ENCODE results near the gene GSTM5.
"Not testable (repeated sequence)": the region's sequence is repeated elsewhere in the genome, so short reads cannot be mapped to it uniquely, and the experiment has no call there.

GSTM5 gene

DNA sequence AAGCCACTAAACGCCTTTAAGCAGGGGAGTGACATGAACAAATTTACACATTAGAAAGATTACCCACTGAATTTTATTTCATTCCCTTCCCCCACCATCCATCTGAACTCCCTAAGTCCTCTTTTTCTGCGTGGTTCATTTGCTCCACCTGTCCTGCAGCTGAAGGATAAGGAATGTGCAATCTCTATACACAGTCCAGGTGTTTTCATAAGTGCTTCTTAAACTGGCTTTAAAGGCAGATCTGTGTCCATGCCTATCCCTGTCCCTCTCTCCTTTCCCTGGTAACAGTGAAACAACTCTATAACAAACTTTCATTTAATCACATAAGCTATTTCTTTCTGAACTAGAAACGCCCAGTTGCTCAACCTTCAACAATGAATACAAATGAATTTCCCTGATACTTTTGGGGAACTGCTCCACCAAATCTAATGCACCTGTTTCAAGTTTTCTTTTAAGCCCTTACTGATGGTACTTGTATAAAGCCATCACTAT, 20.4 kb downstream of the GSTM5 start:
- DNase-seq: no peak

DNA sequence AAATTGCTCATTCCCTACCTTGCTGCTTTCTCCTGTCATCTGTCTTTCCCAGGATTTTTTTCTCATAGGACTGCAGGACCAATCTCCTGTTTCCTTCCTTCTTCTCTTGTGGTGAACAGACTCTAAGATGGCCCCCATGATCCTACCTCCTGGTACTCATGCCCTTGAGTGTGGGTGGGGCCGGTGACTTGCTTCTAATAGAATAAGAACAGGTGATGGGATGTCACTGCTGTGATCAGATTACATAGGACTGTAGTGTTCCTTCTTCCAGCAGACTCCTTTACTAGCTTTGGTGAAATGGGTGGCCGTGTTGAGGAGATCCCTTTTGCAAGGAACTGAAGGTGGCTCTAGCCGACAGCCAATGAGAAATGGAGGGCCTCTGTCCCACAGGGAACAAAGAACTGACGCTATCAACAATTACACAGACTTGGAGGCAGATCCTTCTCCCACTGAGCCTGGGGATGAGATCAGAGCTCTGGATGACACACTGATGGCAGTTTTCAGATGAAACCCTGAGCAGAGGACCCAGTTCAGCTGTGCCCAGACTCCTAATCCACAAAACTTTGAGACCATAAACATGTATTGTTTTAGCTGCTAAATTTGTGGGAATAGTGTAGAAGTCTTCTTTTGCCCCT, 21.3 kb downstream of the GSTM5 start:
- DNase-seq: no peak

DNA sequence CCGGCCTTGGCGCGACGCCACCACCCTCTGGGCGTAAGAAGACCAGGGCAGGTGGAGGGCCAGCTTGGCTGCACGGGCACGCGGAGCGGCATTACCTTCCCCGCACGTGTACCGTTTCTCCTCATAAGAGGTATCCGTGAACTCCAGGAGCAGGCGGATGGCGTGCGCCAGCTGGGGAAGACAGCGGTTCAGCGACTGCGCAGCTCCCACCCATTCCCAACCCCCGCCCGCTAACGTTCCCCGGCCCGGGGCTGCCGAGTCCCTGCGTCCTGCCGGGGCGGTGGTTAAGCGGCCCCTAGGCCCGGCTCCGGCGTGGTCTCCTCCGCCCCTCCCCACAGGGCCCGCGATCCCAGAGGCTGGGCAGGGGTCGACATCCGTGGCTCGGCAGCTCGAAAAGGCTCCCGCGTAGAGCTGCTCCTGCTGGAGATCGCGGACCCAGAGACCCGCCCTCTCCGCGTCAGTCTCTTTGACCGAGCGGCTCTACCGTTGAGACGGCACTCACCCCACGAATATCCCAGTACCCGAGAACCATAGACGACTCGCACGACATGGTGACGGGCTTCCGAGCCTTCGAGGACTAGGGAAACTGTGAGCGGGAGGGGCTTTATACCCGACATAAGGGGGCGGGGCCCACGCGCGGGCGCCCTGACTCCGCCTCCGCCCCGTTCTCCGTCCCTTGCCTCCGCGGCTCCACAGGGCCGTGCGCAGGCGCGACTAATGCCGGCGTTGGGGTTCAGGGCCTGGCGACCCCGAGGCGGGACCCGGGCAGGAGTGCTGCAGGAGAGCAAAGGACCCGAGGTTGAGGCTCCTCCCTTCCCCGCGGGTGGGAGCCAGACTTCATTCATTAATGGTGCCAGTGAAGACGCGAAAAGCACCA, 27.9 kb downstream of the GSTM5 start:
- DNase-seq: peak; percentile 90

- DNase-seq: no peak
These were observed 28.7 kb downstream of the GSTM5 start, which contains the start of gene GSTM3 for GRCh38 chr1:109740615-109741373. Gene GSTM3 (minus strand): TSS chr1:109741038. CDS start chr1:109740287, 751 bp downstream.

DNA sequence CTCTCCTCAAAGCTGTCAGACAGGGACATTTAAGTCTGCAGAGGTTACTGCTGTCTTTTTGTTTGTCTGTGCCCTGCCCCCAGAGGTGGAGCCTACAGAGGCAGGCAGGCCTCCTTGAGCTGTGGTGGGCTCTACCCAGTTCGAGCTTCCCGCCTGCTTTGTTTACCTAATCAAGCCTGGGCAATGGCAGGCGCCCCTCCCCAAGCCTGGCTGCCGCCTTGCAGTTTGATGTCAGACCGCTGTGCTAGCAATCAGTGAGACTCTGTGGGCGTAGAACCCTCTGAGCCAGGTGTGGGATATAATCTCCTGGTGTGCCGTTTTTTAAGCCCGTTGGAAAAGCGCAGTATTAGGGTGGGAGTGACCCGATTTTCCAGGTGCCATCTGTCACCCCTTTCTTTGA, 36.3 kb downstream of the GSTM5 start:
- DNase-seq: not testable (repeated sequence)

DNA sequence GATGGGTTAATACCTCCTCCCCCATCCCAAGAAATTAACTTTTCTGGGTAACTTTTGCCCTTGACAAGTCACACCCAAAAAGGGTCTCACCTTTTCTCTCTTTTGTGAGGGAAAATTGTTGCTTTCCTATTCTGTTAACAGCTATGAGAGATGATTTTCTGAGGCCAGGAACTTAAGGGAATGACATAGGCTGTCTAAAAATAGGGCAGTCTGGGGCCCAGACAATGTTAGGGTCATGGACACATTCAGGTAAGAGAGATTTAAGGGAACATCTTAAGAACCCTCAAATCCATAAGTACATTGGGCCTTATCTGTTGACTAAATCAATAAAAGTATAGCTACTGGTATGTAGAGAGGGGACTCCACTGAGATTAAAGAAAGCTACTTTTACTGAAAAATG, 37.2 kb downstream of the GSTM5 start:
- DNase-seq: no peak

DNA sequence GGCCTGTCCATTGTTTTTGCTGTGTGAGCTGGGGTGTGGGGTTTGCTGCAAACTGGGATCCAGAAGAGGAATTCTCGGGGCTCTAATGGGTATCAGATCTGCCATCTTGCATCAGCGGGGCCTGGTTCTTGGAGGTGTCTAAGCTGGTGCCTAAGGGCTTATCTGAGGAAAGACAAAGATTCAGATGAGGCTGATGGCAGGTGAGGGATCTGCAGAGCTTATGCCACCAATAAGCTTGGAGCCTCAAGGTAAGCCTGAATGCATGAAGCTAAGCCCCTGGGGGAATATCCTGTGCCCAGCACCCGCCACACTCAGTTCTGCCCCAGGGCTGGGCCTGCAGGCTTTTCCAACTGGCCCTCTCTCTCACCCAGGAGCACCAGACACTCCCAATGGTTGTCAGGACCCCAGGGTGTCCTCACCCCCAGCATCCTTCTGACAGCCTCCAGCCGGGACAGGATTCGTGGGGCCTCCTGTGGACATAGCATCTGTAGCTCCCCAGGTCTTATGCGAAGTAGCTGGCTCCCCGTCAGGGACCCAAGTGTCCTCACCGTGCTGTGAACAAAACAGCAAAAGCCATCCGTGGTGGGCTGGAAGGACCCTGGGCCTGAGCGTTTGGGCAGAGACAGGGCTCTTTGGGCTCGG, 38.3 kb downstream of the GSTM5 start:
- DNase-seq: no peak

DNA sequence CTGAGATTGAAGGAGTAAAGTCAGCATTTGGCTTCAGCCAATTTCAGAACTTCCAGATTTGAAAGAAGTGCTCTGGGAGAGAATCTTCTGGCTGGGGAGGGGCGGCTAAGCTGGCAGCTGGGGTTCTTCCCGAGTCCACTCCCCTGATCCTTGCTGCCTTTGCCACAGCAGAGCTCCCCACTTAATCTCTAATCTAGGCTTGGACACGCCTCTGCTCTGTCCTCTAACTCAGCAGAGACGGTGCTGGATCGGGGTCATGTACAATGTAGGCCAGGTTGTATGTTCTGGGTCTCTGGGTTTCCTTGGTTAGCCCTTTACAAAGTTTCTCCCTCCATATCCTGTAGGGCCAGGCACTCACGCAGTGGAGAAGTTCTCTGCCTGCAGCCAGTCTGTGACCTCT, 38.9 kb downstream of the GSTM5 start:
- no peak for DNase-seq

- no peak for DNase-seq
These were observed 39.6 kb downstream of the GSTM5 start for GRCh38 chr1:109751531-109752260.

DNA sequence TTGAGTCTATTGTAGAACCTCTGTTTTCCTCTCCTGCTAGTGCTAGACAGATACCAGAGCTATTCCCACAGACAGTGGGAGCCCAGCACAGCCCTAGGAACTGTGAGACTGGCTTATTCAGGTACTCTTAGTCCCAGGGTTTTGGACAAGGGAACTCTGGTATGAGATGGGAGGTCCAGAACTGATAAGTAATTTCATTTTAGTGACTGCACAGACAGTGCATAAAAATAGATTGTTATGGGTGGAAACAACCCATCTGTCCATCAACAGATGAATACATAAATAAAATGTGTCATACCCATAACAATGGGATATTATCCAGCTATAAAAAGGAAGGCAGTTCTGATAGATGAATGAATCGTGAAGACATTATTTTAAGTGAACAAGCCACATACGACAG, 42.7 kb downstream of the GSTM5 start:
- no peak for DNase-seq

DNA sequence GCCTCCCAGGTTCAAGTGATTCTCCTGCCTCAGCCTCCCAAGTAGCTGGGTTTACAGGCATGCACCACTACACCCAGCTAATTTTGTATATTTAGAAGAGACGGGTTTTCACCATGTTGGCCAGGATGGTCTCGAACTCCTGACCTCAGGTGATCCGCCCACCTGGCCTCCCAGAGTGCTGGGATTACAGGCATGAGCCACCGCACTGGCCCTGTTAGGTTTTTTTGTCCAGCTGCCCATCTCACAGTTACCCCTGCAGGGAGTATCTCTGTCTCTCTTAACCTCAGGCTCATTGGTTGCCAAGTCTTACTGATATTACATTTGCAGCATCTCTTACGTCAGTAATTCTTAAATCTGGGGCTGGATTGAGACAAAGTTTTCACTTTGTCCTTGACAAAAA, 44.3 kb downstream of the GSTM5 start:
- DNase-seq: not testable (repeated sequence)

- no peak for DNase-seq
These were observed 44.9 kb downstream of the GSTM5 start for GRCh38 chr1:109756848-109757521.

GRCh38 chr1:109757936-109758786, 46.1 kb downstream of the GSTM5 start:
- DNase-seq: no peak

DNA sequence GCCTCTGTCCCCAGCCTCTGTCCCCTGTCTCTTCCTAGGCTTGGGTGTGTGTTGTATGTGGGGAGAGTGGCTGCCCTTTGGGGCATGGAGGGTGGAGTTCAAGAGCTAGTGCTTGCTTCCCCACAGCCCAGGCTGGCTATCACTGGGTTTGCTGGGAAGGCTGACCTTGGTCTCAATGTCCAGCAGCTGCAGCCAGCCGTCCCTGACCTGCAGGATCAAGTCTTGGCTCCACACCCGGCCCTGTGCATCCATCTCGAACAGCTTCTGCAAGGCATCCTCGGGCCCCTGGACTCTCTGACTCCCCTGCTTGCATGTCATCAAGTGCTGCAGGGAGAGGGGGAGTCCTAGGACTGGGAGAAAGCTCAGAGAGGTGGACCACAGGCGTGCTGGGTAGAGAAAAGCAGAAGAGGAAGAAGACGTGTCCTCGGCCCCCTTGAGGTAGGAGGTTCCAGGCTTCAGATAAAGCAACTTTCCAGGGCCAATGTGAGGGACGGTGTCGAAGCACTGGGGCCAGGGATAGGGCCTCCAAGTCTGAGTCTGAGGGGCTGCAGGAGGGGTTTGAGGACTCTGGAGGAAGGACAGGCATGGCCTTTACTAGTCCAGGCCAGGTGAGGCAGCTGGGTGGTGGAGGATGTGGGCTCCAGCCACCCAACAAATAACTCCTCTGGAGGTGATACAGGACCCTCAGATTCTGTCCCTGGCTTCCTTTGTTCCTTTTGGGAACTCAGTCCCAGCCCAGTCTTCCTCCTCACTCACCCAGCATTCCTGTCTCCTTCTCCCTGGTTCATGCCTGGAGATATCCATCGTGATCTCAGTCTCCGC, 47.7 kb downstream of the GSTM5 start:
- DNase-seq: no peak

- no peak for DNase-seq
These were observed 48.7 kb downstream of the GSTM5 start for GRCh38 chr1:109760581-109761226.

DNA sequence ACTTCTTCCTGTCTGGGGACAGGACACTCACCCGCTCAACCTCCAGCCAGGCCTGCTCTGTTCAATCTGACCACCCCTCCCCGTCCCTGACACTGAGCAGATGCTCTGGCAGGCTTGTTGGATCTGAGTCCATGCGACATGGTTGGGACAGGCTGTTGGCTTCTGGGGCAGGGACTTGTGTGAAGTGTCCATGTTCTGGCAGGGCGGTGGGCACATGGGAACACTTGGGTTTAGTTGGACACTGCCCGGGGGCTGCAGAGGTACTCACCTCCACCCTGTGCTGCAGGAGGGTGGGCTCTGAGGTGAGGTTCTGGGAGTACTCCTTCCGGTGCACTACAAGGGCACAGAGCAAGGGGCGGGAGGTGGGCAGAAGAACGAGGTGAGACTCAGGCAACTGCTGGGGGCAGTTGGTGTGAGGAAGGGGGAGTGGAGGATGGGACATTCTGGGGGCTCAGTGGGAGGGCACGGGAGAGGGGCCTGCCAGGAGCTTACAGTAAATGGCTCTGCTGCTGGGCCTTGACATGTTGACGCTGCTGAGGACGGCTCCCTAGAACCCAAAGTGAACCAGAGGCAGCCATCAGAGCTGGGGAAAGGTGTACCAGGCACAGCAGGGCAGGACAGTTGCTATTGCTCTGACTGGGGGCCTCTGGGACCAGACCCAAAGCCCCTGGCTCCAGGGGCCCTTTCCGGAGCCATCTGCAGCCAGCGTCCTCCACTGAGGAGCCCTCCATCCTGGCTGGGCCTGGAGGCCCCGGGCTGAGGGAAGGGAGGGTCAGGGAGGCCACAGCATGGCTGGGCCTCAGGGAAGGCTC, 49.4 kb downstream of the GSTM5 start:
- no peak for DNase-seq

DNA sequence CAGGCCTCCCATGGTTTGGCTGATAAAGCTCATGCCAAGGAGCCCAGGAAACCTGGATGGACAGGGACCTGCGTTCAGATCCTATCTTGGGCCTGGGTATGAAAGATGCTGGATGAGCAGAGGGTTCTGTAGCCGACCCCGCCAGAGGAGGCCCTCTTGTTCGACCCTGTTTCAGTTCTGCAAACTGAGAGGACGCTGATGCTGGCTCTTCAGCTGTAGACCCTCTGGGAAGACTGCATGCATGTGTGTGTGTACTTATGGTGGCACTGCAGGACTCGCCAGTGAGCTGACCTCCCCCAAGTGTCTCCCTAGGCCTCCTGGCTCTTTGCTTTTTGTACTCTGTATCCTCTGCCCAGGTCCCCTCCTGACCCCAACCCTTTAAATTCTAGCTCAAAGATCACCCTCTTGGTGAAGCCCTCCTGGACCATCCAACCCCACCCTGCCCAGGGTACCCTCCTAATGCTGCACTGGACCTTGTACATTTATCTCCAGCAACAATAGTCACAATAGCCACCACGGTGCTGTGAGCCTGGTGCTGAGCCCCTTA, 50.1 kb downstream of the GSTM5 start:
- DNase-seq: no peak
